DMS 273 treated with DMSO at 0.1 percent for 48 hours (cell line): ENCODE measurements around the gene CYTH2.
"Not testable (repeated sequence)": the region's sequence is repeated elsewhere in the genome, so short reads cannot be mapped to it uniquely, and the experiment has no call there.

ENCODE experiments used
- DNase-seq: peaks from one replicate; lab custom pipeline; 2025; lab: John Stamatoyannopoulos, UW

CYTH2 gene

DNA sequence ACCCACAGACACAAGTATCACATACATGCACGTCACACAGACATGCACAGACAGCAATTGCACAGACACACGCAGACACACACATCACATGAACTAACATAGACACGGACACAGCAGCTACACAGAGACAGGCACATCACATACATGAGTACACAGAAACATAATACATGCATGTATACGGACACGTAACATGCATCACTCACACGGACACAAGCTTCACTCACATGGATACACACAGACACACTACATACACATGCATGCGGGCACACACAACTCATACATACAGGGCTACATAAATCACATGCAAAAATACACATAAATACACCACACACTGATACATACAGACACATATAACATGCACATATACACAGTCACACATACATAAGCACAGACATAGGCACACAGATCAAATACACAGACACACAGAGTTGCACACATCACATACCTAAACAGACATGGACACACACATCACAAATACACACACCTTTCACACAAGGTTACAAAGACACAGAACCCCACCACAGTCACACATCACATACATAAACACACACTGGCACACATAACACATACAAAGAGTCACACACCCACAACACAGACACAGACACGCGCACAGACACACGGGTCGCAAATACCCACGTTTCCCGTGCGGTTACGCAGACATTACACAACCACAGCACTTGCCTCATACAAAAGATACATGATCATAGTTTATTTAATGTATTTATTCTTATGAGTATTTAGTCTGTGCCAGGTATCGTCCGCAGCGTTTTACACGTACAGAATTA is 43.5 kb downstream of the CYTH2 start:
- no peak for DNase-seq

DNA sequence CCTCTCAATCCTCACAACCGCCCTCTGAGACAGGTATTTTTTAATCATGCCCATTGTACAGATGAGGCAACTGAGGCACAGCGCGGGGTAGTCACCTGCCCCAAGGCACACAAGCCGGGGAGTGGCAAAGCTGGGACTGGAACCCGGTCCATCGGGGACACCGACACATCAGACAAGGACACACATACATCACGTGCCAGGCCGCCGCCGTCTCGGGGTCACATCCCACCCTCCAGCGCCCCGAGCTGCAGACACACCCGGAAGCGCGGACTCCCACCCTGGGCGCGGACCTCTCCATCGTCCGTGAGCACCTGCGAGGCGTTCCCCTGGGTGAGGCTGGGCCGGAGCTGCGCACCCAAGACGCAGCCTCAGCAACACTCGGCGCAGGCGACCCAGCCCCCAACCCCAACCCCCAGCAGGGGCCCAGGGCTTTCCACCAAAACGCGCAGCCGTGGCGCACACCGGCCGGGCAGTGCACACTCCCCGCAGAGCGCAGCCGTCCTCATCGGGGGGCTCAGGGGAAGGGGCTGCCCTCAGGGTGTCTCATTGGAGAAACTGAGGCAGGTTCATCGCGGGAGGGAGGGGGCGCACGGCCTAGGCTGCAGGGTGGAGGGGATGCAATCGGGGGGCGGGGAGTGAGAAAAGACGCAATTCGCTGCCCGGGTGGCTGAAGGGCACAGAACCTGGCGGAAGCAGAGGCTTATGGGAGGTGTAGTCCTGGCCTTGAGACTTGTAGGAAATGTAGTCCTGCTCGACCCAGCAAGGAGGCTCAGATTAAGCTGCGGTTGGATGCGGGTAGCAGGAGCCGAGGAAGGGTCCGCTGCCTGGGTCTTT is 44.3 kb downstream of the CYTH2 start:
- peak; percentile 62 for DNase-seq

DNA sequence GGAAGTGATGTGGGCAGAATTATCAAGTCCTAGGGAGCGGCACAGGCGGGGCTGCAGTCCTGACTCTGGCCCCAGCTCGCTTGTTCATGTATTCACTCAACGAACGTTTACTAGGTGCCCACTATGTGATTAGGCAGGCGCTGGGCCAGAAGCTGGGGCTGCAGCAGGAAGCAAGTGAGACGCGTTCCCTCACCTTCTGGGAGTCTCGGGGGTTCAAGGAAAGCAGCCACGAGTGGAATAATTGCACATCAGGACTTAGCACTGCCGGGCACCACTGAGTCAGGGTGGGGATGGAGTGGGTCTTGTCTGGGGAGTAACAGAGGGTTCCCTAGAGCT is 44.9 kb downstream of the CYTH2 start:
- no peak for DNase-seq

DNA sequence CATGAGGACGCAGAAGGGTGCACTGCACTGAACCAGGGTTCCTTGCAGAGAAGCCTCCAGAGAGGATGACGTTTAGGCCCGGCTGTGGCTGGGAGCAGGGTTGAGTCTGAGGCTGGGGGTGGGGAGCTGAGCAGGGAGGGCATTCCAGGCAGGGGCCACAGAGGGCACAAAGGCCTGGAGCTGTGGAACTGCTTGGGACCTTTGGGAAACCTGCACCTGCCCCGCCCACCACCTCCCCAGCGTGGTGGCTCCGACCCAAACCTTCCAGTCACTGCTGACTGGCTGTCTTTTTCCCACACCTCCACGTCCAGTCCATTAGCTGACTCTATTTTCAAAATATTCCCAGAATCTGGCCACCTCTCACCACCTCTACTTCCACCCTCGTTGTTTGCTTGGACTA is 47.4 kb downstream of the CYTH2 start:
- no peak for DNase-seq

DNA sequence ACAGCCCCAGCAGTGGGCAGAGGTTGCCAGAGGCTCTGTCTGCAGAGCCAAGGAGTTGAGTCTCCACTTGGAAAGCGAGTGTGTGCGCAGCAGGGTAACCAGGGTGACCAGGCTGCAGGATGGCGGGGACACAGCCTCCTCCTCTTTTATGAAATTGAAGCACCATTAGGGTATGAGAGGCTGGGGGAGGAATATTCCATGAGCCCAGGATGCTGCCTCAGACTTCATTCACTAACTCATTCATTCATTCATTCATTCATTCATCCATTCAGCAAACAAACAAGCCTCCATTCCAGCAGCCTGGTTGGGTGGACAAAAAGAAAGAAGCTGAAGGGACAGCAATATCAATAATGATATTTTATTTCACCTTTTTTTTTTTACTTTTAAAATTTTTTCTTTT is 49.0 kb downstream of the CYTH2 start:
- no peak for DNase-seq

- not testable (repeated sequence) for DNase-seq
Measured at GRCh38 chr19:48519426-48519825, 50.3 kb downstream of the CYTH2 start.

DNA sequence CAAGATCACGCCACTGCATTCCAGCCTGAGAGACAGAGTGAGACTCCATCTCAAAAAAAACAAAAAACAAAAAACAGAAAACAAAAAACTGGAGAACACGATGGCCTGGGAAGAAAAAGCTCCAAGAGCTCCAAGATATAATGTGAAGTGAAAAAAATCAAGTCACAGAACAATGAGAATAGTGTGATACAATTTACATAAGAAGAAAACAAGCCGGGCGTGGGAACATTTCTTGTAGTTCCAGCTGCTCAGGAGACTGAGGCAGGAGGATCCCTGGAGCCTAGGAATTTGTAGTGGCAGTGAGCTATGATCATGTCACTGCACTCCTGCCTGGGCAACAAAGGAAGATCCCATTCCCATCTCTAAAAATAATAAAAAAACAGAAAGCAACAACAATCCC is 51.0 kb downstream of the CYTH2 start:
- no peak for DNase-seq

- DNase-seq, result no peak
Measured at GRCh38 chr19:48524221-48524620, 55.1 kb downstream of the CYTH2 start.

GRCh38 chr19:48524732-48525131 is 55.6 kb downstream of the CYTH2 start:
- no peak for DNase-seq

DNA sequence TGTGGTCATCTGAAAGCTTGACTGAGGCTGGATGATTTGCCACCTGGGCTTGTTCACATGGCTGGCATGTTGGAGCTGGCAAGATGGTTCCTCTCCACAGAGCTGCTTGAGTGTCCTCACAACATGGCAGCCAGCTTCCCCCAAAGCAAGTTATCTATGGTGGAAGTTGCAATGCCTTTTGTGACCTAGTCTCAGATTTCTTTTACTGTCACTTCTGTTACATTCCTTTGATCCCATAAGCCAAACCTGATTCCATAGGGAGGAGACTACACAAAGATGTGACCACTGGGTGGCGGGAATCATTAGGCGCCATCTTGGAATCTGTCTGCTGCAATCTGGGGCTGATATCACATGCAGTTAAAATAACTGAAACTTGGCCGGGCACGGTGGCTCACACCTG is 60.0 kb downstream of the CYTH2 start:
- no peak for DNase-seq

- no peak for DNase-seq
Measured at GRCh38 chr19:48530066-48530720, 61.0 kb downstream of the CYTH2 start.

GRCh38 chr19:48530770-48531169 is 61.6 kb downstream of the CYTH2 start:
- no peak for DNase-seq
